A549 (cell line): ENCODE results near the gene DDX39B.

Experiments
- CBX2 ChIP-seq: fragments of 200-600 bp; sonication (generic); IDR thresholded peaks from 2 replicates; pipeline ENCODE4 v1.6.1; 2016; ENCODE audit warnings: low read depth, mild to moderate bottlenecking, borderline replicate concordance
- CHD2 ChIP-seq: fragments of 150-350 bp; IDR thresholded peaks from 2 replicates; pipeline ENCODE4 v1.6.1; 2014; ENCODE audit warnings: low read length; ENCODE audit not compliant: partially characterized antibody
- JUNB ChIP-seq: fragments of >200 bp; sonication (Bioruptor Twin); formaldehyde crosslinking; IDR thresholded peaks from 2 replicates; pipeline ENCODE4 v1.6.1; 2016
- MAFK ChIP-seq: fragments of 450-650 bp; IDR thresholded peaks from 2 replicates; pipeline ENCODE4 v1.6.1; 2014; ENCODE audit not compliant: partially characterized antibody
- TF ChIP-seq, protein P1 (sequence below): fragments of 250-450 bp; sonication (Bioruptor Pico); IDR thresholded peaks from 2 replicates; pipeline ENCODE4 v1.5.0; 2021; ENCODE audit warnings: mild to moderate bottlenecking, moderate library complexity, borderline replicate concordance
- TF ChIP-seq, protein P2 (sequence below): fragments of >200 bp; sonication (Bioruptor Twin); formaldehyde crosslinking; IDR thresholded peaks from 3 replicates; pipeline ENCODE4 v1.5.1; 2016

DNA sequence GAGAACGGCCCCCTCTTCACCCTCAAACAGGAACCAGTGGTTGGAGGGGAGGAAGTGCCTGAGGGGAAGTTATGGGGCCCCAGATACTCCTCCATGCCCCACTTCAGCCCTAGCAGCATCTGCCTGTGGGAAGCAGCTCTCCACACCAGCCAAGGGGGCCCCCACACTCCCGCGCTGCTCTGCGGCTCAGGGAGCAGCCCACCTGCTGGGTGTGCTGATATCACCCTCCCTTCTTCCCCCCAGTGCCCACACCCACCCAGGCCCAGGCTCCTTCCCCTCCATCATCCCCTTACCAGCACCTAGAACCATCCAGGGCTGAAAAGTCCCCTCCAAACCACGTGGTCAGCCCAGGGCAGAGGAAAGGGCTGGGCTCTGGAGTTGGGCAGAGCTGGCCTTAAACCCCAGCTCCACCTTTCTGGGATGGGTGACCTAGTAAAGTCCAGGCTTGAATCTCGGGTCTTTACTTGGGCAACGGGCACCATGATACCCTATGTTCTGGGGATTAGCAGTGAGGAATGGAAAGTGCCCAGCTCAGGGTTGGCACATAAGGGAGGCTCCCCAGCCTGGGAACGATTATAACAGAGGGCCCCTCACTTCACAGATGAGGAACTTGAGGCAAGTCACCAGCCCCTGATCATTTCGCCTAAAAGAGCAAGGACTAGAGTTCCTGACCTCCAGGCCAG, 44.9 kb upstream of the DDX39B start:
- TF ChIP-seq, protein P1, sequence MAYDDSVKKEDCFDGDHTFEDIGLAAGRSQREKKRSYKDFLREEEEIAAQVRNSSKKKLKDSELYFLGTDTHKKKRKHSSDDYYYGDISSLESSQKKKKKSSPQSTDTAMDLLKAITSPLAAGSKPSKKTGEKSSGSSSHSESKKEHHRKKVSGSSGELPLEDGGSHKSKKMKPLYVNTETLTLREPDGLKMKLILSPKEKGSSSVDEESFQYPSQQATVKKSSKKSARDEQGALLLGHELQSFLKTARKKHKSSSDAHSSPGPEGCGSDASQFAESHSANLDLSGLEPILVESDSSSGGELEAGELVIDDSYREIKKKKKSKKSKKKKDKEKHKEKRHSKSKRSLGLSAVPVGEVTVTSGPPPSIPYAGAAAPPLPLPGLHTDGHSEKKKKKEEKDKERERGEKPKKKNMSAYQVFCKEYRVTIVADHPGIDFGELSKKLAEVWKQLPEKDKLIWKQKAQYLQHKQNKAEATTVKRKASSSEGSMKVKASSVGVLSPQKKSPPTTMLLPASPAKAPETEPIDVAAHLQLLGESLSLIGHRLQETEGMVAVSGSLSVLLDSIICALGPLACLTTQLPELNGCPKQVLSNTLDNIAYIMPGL (CRISPR knock-in tag): no peak
- TF ChIP-seq, protein P2, sequence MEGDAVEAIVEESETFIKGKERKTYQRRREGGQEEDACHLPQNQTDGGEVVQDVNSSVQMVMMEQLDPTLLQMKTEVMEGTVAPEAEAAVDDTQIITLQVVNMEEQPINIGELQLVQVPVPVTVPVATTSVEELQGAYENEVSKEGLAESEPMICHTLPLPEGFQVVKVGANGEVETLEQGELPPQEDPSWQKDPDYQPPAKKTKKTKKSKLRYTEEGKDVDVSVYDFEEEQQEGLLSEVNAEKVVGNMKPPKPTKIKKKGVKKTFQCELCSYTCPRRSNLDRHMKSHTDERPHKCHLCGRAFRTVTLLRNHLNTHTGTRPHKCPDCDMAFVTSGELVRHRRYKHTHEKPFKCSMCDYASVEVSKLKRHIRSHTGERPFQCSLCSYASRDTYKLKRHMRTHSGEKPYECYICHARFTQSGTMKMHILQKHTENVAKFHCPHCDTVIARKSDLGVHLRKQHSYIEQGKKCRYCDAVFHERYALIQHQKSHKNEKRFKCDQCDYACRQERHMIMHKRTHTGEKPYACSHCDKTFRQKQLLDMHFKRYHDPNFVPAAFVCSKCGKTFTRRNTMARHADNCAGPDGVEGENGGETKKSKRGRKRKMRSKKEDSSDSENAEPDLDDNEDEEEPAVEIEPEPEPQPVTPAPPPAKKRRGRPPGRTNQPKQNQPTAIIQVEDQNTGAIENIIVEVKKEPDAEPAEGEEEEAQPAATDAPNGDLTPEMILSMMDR: no peak
- no peak for TF ChIP-seq MAFK
- no peak for TF ChIP-seq JUNB
- TF ChIP-seq CHD2: no peak
- TF ChIP-seq CBX2: no peak
